HG03575 (cell line): Measurements from ENCODE around the gene LMNTD1.
"Not testable (repeated sequence)": the region's sequence is repeated elsewhere in the genome, so short reads cannot be mapped to it uniquely, and the experiment has no call there.

ENCODE experiments used
- ATAC-seq: cut with Tn5 transposase; IDR thresholded peaks from one replicate; pipeline ENCODE4 v1.9.1; 2021; ENCODE audit not compliant: unreplicated experiment, insufficient number of reproducible peaks, low FRiP score; ENCODE audit errors: extremely low read depth

LMNTD1 gene

GRCh38 chr12:25553098-25553497 is at the start of gene LMNTD1:
LMNTD1 (minus strand) TSS chr12:25553283; CDS start chr12:25552959, 324 bp downstream.
- ATAC-seq, result no peak

GRCh38 chr12:25598956-25599355 is 45.9 kb upstream of the LMNTD1 start:
- no peak for ATAC-seq

- not testable (repeated sequence) for ATAC-seq
Observed at GRCh38 chr12:25595496-25595895, 42.4 kb upstream of the LMNTD1 start.

- ATAC-seq, result no peak
Observed at GRCh38 chr12:25594376-25594775, 41.3 kb upstream of the LMNTD1 start.

- ATAC-seq, result no peak
Observed at GRCh38 chr12:25592725-25593495, 39.8 kb upstream of the LMNTD1 start.

GRCh38 chr12:25591144-25591543 is 38.1 kb upstream of the LMNTD1 start:
- ATAC-seq, result no peak

- ATAC-seq, result no peak
Observed at GRCh38 chr12:25590011-25590721, 37.1 kb upstream of the LMNTD1 start.

- no peak for ATAC-seq
Observed at GRCh38 chr12:25587346-25587745, 34.3 kb upstream of the LMNTD1 start.

GRCh38 chr12:25585662-25586061 is 32.6 kb upstream of the LMNTD1 start:
- ATAC-seq, result no peak

GRCh38 chr12:25585021-25585523 is 32.0 kb upstream of the LMNTD1 start:
- ATAC-seq, result no peak

- no peak for ATAC-seq
Observed at GRCh38 chr12:25584596-25584995, 31.5 kb upstream of the LMNTD1 start.

- ATAC-seq, result no peak
Observed at GRCh38 chr12:25583545-25583944, 30.5 kb upstream of the LMNTD1 start.

GRCh38 chr12:25581067-25581466 is 28.0 kb upstream of the LMNTD1 start:
- ATAC-seq, result no peak

GRCh38 chr12:25578411-25579143 is 25.5 kb upstream of the LMNTD1 start:
- no peak for ATAC-seq

GRCh38 chr12:25574761-25575160 is 21.7 kb upstream of the LMNTD1 start:
- ATAC-seq, result no peak

- ATAC-seq, result no peak
Observed at GRCh38 chr12:25573346-25573745, 20.3 kb upstream of the LMNTD1 start.

- no peak for ATAC-seq
Observed at GRCh38 chr12:25570418-25570817, 17.3 kb upstream of the LMNTD1 start.

- no peak for ATAC-seq
Observed at GRCh38 chr12:25566202-25566949, 13.3 kb upstream of the LMNTD1 start.

GRCh38 chr12:25558586-25558985 is 5.5 kb upstream of the LMNTD1 start:
- no peak for ATAC-seq
